Measurements from ENCODE around the gene PXN.
A peak's percentile ranks its signal among the peaks of the same experiment; 100 is the strongest.

The PXN gene

GRCh38 chr12:120287491-120287890, 22.0 kb upstream of the PXN start:
- Histone ChIP-seq H3K4me3 (no peak overlapping the region), H3K27ac (peak overlapping the region in 1 of 2 donors; percentile 11)
- TF ChIP-seq CTCF (IDR thresholded peaks at IDR 0.05): no peak
- no peak for DNase-seq (ENCODE audit: low spot score)

GRCh38 chr12:120286768-120287490, 21.4 kb upstream of the PXN start:
- H3K27ac ChIP-seq: peak overlapping the region in 1 of 2 donors; percentile 11
- TF ChIP-seq CTCF (IDR thresholded peaks at IDR 0.05): no peak
- no peak for DNase-seq (ENCODE audit: low spot score)
- no peak overlapping the region for H3K4me3 ChIP-seq

DNA sequence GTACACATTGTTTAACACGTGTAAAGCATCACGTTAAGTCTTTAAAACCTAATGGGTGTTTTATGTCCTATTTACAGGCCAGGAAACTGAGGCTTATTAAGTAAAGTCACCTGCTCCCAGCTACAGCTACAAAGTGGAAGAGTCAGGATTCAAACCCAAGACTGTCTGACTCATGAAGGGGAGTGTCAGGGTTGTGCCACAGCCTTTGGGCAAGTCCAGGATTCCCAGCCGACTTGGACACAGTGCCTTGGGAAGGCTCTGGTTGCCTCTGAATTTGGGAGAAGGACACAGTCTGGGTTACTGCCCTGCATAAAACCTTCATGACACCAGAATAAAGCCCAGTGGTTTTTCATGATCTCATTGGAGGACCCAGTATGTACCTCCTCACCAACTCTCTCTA, 18.9 kb upstream of the PXN start:
- no peak for TF ChIP-seq CTCF (IDR thresholded peaks at IDR 0.05)

DNA sequence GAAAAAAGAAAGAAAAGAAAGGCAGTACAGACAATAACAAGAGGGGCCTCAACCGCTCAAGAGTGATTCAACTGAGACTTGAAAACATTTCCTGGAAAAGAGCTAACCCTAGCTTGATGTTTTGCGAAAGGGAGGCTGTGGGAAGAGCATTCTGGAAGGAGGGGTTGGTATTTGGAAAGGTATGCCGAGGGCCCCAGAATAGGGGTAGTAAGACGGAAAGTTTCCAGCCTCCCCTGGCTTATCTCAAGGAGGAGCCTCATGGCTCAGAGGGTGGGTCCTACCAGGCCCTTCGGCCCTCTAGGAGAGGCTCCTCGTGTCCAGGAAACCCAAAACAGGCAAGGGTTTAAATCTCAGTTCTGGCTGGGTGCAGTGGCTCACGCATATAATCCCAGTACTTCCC, 17.8 kb upstream of the PXN start:
- DNase-seq (ENCODE audit: low spot score): no peak
- TF ChIP-seq CTCF (IDR thresholded peaks at IDR 0.05): no peak

More for the DNA sequence above, 18.9 kb upstream of the PXN start:
- Histone ChIP-seq H3K4me3 (no peak overlapping the region), H3K27ac (no peak overlapping the region)
- DNase-seq (ENCODE audit: low spot score): no peak

DNA sequence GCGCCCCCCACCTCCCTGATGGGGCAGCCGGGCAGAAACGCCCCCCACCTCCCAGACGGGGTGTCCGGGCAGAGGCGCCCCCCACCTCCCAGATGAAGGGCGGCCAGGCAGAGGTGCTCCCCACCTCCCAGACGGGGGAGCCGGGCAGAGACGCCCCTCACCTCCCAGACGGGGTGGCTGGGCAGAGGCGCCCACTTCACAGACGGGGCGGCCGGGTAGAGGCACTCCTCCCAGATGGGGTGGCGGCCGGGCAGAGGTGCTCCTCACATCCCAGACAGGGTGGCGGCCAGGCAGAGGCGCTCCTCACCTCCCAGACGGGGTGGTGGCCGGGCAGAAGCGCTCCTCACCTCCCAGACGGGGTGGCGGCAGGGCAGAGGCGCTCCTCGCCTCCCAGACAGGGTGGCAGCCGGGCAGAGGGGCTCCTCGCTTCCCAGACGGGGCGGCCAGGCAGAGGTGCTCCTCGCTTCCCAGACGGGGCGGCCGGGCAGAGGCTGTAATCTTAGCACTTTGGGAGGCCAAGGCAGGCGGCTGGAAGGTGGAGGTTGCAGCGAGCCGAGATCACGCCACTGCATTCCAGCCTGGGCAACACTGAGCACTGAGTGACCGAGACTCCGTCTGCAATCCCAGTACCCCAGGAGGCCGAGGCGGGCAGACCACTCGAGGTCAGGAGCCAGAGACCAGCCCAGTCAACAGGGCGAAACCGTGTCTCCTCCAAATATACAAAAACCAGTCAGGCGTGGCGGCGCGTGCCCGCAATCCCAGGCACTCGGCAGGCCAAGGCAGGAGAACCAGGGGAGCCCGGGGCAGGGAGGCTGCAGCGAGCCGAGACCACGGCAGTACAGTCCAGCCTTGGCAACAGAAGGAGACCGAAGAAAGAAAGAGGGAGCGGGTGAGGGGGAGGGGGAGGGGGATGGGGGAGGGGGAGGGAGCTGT, 12.9 kb upstream of the PXN start:
- DNase-seq (ENCODE audit: low spot score): no peak
- TF ChIP-seq CTCF (IDR thresholded peaks at IDR 0.05): no peak

More for the DNA sequence above, 17.8 kb upstream of the PXN start:
- no peak overlapping the region for H3K4me3 ChIP-seq
- no peak overlapping the region for H3K27ac ChIP-seq

GRCh38 chr12:120276734-120277133, 11.2 kb upstream of the PXN start:
- Histone ChIP-seq H3K4me3 (no peak overlapping the region), H3K27ac (no peak overlapping the region)
- no peak for TF ChIP-seq CTCF (IDR thresholded peaks at IDR 0.05)
- DNase-seq (ENCODE audit: low spot score): no peak

More for the DNA sequence above, 12.9 kb upstream of the PXN start:
- Histone ChIP-seq H3K27ac (no peak overlapping the region), H3K4me3 (no peak overlapping the region)

All from coronary artery (tissue), 2 donors.